Measurements from ENCODE around the gene GNLY.

The GNLY gene

GRCh38 chr2:85748039-85748734, 54.0 kb downstream of the GNLY start:
- no peak for DNase-seq

Measured in CD4-positive, alpha-beta T cell treated with Interleukin-4 for 4 hours (primary cell).